ENCODE data around the gene WNT5B.
A peak's percentile ranks its signal among the peaks of the same experiment; 100 is the strongest.

DNA sequence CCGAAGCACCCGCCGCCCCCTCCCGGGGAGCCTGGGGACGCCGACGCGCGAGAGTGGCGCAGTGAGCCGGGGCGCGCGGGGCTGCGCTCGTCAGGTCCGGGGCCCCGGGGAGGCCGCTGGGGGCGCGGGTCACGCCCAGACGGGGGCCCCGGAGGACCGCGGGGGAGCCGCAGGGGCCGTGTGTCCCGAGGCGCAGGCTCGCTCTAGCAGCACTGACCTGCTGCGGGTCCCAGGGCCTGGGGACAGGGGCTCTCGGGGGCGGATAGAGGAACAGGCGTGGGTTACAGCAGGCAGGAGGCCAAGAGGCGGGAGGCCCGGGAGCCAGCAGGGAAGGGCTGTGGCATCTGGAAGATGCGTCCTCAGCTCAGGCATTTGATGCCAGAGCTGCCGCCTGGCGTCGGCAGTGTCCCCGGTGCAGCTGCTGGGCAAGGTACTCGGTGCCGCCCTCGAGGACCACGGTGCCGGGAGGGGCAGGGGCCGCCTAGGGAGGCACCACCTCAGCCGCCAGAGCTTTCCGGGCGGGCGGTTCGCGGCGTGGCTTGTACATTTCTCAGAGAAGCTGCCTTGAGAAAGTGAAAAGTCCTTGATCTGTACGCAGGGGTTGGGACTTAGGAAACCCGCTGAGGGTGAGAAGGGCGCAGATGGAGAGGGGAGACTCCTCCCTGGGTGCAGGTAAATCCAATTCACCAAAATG, 1.2 kb downstream of the WNT5B start:
- TF ChIP-seq, protein P1, sequence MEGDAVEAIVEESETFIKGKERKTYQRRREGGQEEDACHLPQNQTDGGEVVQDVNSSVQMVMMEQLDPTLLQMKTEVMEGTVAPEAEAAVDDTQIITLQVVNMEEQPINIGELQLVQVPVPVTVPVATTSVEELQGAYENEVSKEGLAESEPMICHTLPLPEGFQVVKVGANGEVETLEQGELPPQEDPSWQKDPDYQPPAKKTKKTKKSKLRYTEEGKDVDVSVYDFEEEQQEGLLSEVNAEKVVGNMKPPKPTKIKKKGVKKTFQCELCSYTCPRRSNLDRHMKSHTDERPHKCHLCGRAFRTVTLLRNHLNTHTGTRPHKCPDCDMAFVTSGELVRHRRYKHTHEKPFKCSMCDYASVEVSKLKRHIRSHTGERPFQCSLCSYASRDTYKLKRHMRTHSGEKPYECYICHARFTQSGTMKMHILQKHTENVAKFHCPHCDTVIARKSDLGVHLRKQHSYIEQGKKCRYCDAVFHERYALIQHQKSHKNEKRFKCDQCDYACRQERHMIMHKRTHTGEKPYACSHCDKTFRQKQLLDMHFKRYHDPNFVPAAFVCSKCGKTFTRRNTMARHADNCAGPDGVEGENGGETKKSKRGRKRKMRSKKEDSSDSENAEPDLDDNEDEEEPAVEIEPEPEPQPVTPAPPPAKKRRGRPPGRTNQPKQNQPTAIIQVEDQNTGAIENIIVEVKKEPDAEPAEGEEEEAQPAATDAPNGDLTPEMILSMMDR (IDR thresholded peaks at IDR 0.05) = peak; percentile 28
- TF ChIP-seq EZH2 (IDR thresholded peaks at IDR 0.05; ENCODE audit: borderline replicate concordance, insufficient read depth, low read depth, low read length, poor library complexity, severe bottlenecking) = no peak
